GM10248 (cell line): ENCODE results near the gene RRP15.

Experiments used
- CTCF ChIA-PET: fragments of 300-600 bp; sonication (Branson Sonifier 250); formaldehyde crosslinking; extraction: SDS; loops from one replicate; lab custom pipeline; 2021; ENCODE audit warnings: antibody characterized with exemption; lab: Yijun Ruan, JAX
- POLR2A ChIA-PET: fragments of 350-650 bp; sonication (Branson Sonifier 250); formaldehyde crosslinking; extraction: SDS; loops from one replicate; lab custom pipeline; 2020; ENCODE audit warnings: antibody characterized with exemption; lab: Yijun Ruan, JAX
- DNase-seq: peaks from one replicate; pipeline ENCODE4 v3.0.0; 2012; ENCODE audit errors: extremely low spot score
- TF ChIP-seq, protein P1 (sequence below): IDR thresholded peaks from 2 replicates; pipeline ENCODE4 v1.5.1; 2012; ENCODE audit warnings: mild to moderate bottlenecking, low read depth; ENCODE audit errors: extremely low read depth, missing control alignments, control extremely low read depth

The RRP15 gene

DNA sequence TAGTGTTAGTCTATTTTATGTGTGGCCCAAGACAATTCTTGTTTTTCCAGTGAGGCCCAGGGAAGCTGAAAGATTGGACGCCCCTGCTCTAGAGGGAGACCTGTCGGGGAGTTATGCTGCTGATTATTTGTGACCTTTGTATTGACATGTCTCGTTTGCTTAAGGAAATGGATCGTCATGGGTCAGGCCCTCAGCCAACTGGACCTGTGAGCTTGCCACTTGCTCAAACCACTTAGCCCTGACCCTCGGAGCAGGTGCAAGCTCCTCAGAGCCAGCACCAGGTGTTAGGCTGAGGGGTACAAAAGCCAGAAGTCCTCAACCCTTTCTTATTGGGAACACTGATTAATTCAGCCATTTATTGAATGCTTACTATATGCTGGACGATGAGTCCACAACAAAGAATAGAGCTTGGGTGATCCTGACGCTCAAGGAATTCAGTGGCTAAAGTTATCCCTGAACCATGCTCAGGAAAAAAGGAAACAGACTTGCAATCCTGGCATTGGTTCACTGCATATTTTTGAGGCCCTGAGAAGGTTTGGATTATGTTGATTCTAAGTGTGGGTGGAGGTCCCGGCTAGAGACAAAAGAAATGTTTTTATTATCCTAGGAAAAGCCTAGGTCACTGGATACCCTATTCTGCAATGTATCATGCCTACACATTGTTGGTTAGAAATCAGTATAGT lies 79.1 kb downstream of the RRP15 start:
- CTCF ChIA-PET, result interaction anchor here (0.8 to 1.8 kb wide), 5 partner anchors 8 to 25 kb away, joined by 3 to 6 read pairs (median 3); no protein-coding TSS in a partner anchor
- POLR2A ChIA-PET, result no interaction called here

DNA sequence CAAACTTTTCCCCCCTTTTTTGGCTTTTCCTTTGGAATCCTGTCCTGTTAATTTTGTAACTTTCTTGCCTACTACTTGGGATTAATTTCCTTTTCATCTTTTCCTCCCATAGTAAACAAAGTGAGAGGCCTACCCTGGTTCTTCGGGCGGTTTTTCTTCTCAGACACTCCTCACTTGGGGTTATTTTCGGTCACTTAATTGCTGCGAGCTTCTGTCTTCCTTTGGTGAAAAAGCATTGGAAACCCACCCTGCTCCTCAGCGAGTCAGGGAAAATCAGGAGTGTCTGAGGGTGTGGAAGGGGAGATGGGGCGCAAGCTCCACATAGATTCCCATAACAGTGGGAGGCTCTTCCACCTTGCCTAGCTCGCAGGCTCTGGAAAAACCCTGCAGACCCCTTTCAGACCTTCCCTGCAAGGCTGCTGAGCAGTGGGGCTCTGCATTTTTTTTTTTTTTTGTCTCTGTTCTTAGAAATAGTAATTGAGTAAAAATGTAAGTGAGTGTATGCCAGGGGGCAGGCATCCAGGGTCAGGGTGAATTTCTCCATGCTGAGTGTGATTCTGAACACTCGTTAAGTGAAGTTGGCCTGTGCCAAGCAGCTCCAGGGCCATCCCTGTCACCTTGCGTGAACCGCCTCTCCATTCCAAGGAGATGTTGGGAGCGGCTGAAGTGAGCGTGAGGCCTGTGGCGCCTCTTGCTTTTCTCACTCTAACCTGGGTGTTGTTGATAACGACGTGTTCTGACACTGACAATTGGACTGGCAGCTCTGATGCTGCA lies 80.3 kb downstream of the RRP15 start:
- POLR2A ChIA-PET, result no interaction called here
- TF ChIP-seq, protein P1, sequence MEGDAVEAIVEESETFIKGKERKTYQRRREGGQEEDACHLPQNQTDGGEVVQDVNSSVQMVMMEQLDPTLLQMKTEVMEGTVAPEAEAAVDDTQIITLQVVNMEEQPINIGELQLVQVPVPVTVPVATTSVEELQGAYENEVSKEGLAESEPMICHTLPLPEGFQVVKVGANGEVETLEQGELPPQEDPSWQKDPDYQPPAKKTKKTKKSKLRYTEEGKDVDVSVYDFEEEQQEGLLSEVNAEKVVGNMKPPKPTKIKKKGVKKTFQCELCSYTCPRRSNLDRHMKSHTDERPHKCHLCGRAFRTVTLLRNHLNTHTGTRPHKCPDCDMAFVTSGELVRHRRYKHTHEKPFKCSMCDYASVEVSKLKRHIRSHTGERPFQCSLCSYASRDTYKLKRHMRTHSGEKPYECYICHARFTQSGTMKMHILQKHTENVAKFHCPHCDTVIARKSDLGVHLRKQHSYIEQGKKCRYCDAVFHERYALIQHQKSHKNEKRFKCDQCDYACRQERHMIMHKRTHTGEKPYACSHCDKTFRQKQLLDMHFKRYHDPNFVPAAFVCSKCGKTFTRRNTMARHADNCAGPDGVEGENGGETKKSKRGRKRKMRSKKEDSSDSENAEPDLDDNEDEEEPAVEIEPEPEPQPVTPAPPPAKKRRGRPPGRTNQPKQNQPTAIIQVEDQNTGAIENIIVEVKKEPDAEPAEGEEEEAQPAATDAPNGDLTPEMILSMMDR, result no peak
- CTCF ChIA-PET, result interaction anchor here (0.9 to 1.2 kb wide), 3 partner anchors 17 to 26 kb away, joined by 3 read pairs; no protein-coding TSS in a partner anchor
- no peak for DNase-seq

More for the DNA sequence above, 79.1 kb downstream of the RRP15 start:
- no peak for DNase-seq
- TF ChIP-seq, protein P1, result no peak

DNA sequence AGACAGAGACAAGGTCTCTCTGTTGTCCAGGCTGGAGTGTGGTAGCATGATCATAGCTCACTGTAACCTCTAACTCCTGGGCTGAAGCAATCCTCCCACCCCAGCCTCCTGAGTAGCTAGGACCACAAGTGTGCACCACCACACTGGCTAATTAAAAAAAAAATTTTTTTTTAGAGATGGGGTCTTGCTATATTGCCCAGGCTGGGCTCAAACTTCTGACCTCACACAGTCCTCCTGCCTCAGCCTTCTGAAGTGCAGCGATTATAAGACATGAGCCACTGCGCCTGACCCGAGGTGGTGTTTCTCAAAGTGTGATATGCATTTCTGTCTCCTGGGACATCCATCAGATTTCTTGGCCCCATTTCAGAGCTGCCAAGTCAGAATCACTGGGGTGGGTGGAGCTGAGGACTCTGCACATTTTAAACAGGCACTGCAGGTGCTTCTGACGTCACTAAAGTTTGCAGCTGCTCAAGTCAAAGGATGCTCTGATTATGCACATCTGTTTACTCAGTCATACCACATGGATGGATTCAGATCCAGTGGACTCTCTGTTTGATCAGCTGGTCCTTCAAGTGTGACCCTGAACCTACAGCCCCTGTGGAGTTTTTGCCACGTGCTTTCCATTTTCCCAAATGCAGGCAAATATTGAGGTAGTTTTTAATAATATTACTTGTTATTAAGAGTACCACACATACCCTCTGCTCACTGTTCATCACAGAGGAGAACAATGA lies 81.4 kb downstream of the RRP15 start:
- DNase-seq, result no peak
- POLR2A ChIA-PET, result no interaction called here
- CTCF ChIA-PET, result interaction anchor here (0.9 to 2.2 kb wide), 3 partner anchors 20 to 37 kb away, joined by 3 to 7 read pairs (median 4); no protein-coding TSS in a partner anchor
- TF ChIP-seq, protein P1, result no peak

DNA sequence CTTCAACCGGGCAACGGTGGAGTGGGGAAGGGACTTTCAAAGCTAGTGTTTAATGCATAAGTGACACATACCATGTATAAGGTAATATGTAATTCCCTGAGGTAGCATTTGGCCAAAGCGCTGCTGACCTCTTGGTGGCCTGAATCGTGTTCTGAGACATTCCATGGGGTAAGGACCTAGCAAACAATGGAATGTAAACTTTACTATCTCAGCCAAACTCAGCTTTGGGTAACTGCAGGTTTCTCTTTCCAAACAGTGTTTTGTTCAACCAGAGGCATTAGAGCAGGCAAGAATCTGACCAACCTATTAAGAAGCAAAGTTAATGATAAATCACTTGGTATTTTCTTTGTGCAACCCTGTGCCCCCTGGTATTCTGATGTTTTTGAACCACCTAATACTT lies 82.0 kb downstream of the RRP15 start:
- POLR2A ChIA-PET, result no interaction called here
- TF ChIP-seq, protein P1, result no peak
- no peak for DNase-seq
- CTCF ChIA-PET, result interaction anchor here (0.9 to 2.2 kb wide), 4 partner anchors 19 to 38 kb away, joined by 3 to 7 read pairs (median 4); no protein-coding TSS in a partner anchor

DNA sequence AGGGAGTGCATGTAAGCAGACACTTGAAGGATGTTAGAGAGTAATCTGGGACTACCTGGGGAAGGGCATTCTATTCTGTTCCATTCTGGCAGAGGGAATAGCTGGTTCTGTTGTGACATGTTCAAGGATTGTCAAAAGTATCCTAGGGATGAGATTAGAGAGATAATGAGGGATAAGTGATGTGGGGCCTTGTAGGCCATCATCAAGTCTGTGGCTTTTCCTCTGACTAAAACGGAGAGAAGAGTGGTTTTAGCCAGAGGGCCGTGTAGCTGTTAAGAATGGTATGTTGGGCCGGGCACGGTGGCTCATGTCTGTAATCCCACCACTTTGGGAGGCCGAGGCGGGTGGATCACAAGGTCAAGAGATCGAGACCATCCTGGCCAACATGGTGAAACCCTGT lies 83.6 kb downstream of the RRP15 start:
- no peak for DNase-seq
- TF ChIP-seq, protein P1, result no peak
- CTCF ChIA-PET, result interaction anchor here (1.0 to 1.5 kb wide), 2 partner anchors 14 to 20 kb away, joined by 3 read pairs; no protein-coding TSS in a partner anchor
- POLR2A ChIA-PET, result no interaction called here

DNA sequence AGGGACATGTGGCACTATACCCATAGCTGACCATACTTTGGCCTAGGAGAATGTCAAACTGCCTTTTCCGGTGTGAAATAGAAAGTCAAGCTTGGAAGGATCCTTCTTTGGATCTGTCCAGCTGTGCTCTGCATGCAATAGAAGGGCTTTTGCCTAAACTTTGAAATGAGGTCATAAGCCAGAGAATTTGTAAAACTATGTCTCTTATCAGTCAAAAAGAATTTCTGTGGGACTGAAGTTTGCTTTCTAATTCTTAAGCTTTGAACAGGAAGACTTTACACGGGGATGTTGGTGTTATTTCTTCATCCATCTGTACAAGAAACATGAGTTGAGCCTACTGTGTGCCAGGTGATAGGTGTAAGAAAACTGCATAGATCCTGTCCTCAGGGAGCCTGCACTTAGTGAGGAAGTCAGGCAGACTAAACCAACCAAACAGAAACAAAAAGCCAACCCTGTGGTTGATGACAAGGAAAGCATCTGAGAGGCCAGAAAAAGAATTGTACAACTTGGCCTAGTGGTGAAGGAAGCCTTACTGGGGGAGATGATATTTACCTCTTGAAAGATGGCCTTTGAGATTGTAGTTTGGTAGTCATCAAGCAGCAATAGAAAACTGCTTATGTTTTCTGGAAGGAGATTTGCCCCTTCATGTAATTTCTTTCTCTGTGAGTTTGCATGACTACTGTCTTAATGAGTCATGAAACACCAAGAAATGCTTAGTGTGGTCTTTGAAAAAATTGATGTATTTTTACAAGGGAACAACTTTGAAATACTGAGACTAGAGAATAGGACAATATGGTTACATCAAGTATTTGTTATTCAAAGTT lies 84.8 kb downstream of the RRP15 start:
- ChIA-PET CTCF (interaction anchor here (1.4 to 1.5 kb wide), 2 partner anchors 16 to 31 kb away, joined by 3 read pairs; no protein-coding TSS in a partner anchor), POLR2A (no interaction called here)
- no peak for DNase-seq
- TF ChIP-seq, protein P1, result no peak
